Stimulated activated CD8-positive, alpha-beta memory T cell treated with anti-CD3 and anti-CD28 coated beads, Interleukin-4, amount 100 ng/mL, for 48 hours (primary cell): Measurements from ENCODE around the gene NAALADL2.

Source experiments
- DNase-seq: peaks from one replicate; pipeline ENCODE4 v3.0.0-alpha.2; 2020

The NAALADL2 gene

GRCh38 chr3:175617247-175617646 is 758.1 kb downstream of the NAALADL2 start:
- DNase-seq: no peak

GRCh38 chr3:175619369-175619768 is 760.2 kb downstream of the NAALADL2 start:
- DNase-seq: no peak

- no peak for DNase-seq
Observed at GRCh38 chr3:175620093-175620492, 761.0 kb downstream of the NAALADL2 start.

- DNase-seq: no peak
Observed at GRCh38 chr3:175620532-175620931, 761.4 kb downstream of the NAALADL2 start.

GRCh38 chr3:175640958-175641357 is 781.8 kb downstream of the NAALADL2 start:
- no peak for DNase-seq

GRCh38 chr3:175646865-175647264 is 787.7 kb downstream of the NAALADL2 start:
- no peak for DNase-seq

- DNase-seq: no peak
Observed at GRCh38 chr3:175648899-175649298, 789.8 kb downstream of the NAALADL2 start.

GRCh38 chr3:175651716-175652115 is 792.6 kb downstream of the NAALADL2 start:
- DNase-seq: no peak

- DNase-seq: no peak
Observed at GRCh38 chr3:175655351-175655750, 796.2 kb downstream of the NAALADL2 start.

- no peak for DNase-seq
Observed at GRCh38 chr3:175656461-175656860, 797.3 kb downstream of the NAALADL2 start.

- DNase-seq: no peak
Observed at GRCh38 chr3:175659670-175660350, 800.7 kb downstream of the NAALADL2 start.

- DNase-seq: no peak
Observed at GRCh38 chr3:175662815-175663214, 803.7 kb downstream of the NAALADL2 start.

GRCh38 chr3:175664911-175665310 is 805.8 kb downstream of the NAALADL2 start:
- no peak for DNase-seq

- DNase-seq: no peak
Observed at GRCh38 chr3:175668300-175668699, 809.2 kb downstream of the NAALADL2 start.

GRCh38 chr3:175670557-175670956 is 811.4 kb downstream of the NAALADL2 start:
- DNase-seq: no peak

GRCh38 chr3:175672119-175672689 is 813.1 kb downstream of the NAALADL2 start:
- DNase-seq: no peak

- DNase-seq: no peak
Observed at GRCh38 chr3:175679568-175679967, 820.4 kb downstream of the NAALADL2 start.

GRCh38 chr3:175692256-175692655 is 833.1 kb downstream of the NAALADL2 start:
- no peak for DNase-seq

GRCh38 chr3:175695251-175695650 is 836.1 kb downstream of the NAALADL2 start:
- no peak for DNase-seq

GRCh38 chr3:175702956-175703355 is 843.8 kb downstream of the NAALADL2 start:
- DNase-seq: no peak

- DNase-seq: no peak
Observed at GRCh38 chr3:175704366-175705055, 845.4 kb downstream of the NAALADL2 start.

- no peak for DNase-seq
Observed at GRCh38 chr3:175713268-175713667, 854.1 kb downstream of the NAALADL2 start.

GRCh38 chr3:175716446-175716845 is 857.3 kb downstream of the NAALADL2 start:
- no peak for DNase-seq

GRCh38 chr3:175726228-175726627 is 867.1 kb downstream of the NAALADL2 start:
- DNase-seq: no peak
